H9 (cell line): Measurements from ENCODE around the gene TTC7B. TPM values are rescaled to one million over a fixed set of nuclear protein-coding genes. Genes with fewer than 3 reads are reported as not detected.

Source experiments
- DNase-seq: peaks from one replicate; pipeline ENCODE4 v3.0.0-alpha.2; 2017
- H2AFZ ChIP-seq: one replicate; pipeline ENCODE4 v1.6.1; 2013; ENCODE audit warnings: mild to moderate bottlenecking, low read length, control low read depth, moderate library complexity
- H2AK5ac ChIP-seq: 2 replicates; pipeline ENCODE4 v1.6.1; 2013; ENCODE audit warnings: low read length, control low read depth, mixed read lengths; ENCODE audit not compliant: insufficient read length
- H2BK120ac ChIP-seq: one replicate; pipeline ENCODE4 v1.6.1; 2013; ENCODE audit warnings: low read depth, mild to moderate bottlenecking, low read length, control low read depth, inconsistent platforms; ENCODE audit not compliant: poor library complexity, severe bottlenecking
- H2BK12ac ChIP-seq: 2 replicates; pipeline ENCODE4 v1.6.1; 2013; ENCODE audit warnings: low read length, control low read depth, mixed read lengths, low read depth; ENCODE audit not compliant: insufficient read length
- H2BK15ac ChIP-seq: 2 replicates; pipeline ENCODE4 v1.6.1; 2013; ENCODE audit warnings: low read depth, low read length, control low read depth
- H2BK20ac ChIP-seq: one replicate; pipeline ENCODE4 v1.6.1; 2013; ENCODE audit warnings: low read depth, mild to moderate bottlenecking, low read length, control low read depth, inconsistent platforms; ENCODE audit not compliant: poor library complexity, severe bottlenecking
- H2BK5ac ChIP-seq: 2 replicates; pipeline ENCODE4 v1.6.1; 2013; ENCODE audit warnings: low read length, control low read depth, mixed read lengths; ENCODE audit not compliant: insufficient read length
- H3K14ac ChIP-seq: 2 replicates; pipeline ENCODE4 v1.6.1; 2013; ENCODE audit warnings: low read length, control low read depth; ENCODE audit not compliant: insufficient read depth
- H3K18ac ChIP-seq: 2 replicates; pipeline ENCODE4 v1.6.1; 2013; ENCODE audit warnings: low read depth, mild to moderate bottlenecking, mixed read lengths, low read length, control low read depth; ENCODE audit not compliant: insufficient read length
- H3K23ac ChIP-seq: 2 replicates; pipeline ENCODE4 v1.6.1; 2013; ENCODE audit warnings: low read length, control low read depth, mixed read lengths, low read depth; ENCODE audit not compliant: insufficient read length
- H3K23me2 ChIP-seq: 2 replicates; pipeline ENCODE4 v1.6.1; 2013; ENCODE audit warnings: low read depth, mild to moderate bottlenecking, mixed read lengths, low read length, control low read depth; ENCODE audit not compliant: insufficient read length, poor library complexity, severe bottlenecking
- H3K27ac ChIP-seq: 2 replicates; pipeline ENCODE4 v1.5.1; 2013; ENCODE audit warnings: low read length, control low read depth, mixed read lengths, low read depth; ENCODE audit not compliant: insufficient read length
- H3K27me3 ChIP-seq: 2 replicates; pipeline ENCODE4 v1.6.1; 2013; ENCODE audit warnings: low read length, control low read depth, inconsistent platforms; ENCODE audit not compliant: insufficient read depth
- H3K4ac ChIP-seq: 2 replicates; pipeline ENCODE4 v1.6.1; 2013; ENCODE audit warnings: low read depth, mild to moderate bottlenecking, control low read depth, inconsistent platforms, low read length, moderate library complexity
- H3K4me1 ChIP-seq: 2 replicates; pipeline ENCODE4 v1.6.1; 2013; ENCODE audit warnings: low read length, control low read depth, inconsistent platforms; ENCODE audit not compliant: insufficient read depth
- H3K4me2 ChIP-seq: 2 replicates; pipeline ENCODE4 v1.6.1; 2013; ENCODE audit warnings: low read length, control low read depth, mixed read lengths; ENCODE audit not compliant: insufficient read length, insufficient read depth
- H3K56ac ChIP-seq: 2 replicates; pipeline ENCODE4 v1.6.1; 2013; ENCODE audit warnings: low read depth, mild to moderate bottlenecking, mixed read lengths, low read length, control low read depth; ENCODE audit not compliant: insufficient read length
- H3K79me1 ChIP-seq: 2 replicates; pipeline ENCODE4 v1.6.1; 2013; ENCODE audit warnings: low read depth, mild to moderate bottlenecking, moderate library complexity, low read length, control low read depth, inconsistent platforms; ENCODE audit not compliant: insufficient read depth, poor library complexity, severe bottlenecking
- H3K79me2 ChIP-seq: 2 replicates; pipeline ENCODE4 v1.6.1; 2013; ENCODE audit warnings: low read length, control low read depth, inconsistent platforms; ENCODE audit not compliant: insufficient read depth
- H3K9ac ChIP-seq: 2 replicates; pipeline ENCODE4 v1.6.1; 2013; ENCODE audit warnings: low read length, control low read depth, mixed read lengths; ENCODE audit not compliant: insufficient read length; ENCODE audit errors: extremely low read depth
- H3K9me3 ChIP-seq: one replicate; pipeline ENCODE4 v1.6.1; 2013; ENCODE audit warnings: low read depth, low read length, inconsistent platforms; ENCODE audit not compliant: control insufficient read depth
- H3T11ph ChIP-seq: one replicate; pipeline ENCODE4 v1.6.1; 2013; ENCODE audit warnings: mild to moderate bottlenecking, low read length, control low read depth, inconsistent platforms
- H4K20me1 ChIP-seq: one replicate; pipeline ENCODE4 v1.6.1; 2013; ENCODE audit not compliant: control insufficient read depth, insufficient read length, insufficient read depth
- H4K5ac ChIP-seq: 2 replicates; pipeline ENCODE4 v1.6.1; 2013; ENCODE audit warnings: low read depth, mild to moderate bottlenecking, mixed read lengths, low read length, control low read depth; ENCODE audit not compliant: insufficient read length
- H4K8ac ChIP-seq: replicated peaks from 2 replicates; pipeline ENCODE4 v1.6.1; 2013; ENCODE audit warnings: low read length, control low read depth, mixed read lengths, low read depth; ENCODE audit not compliant: insufficient read length
- H4K91ac ChIP-seq: 2 replicates; pipeline ENCODE4 v1.6.1; 2013; ENCODE audit warnings: low read depth, mild to moderate bottlenecking, moderate library complexity, mixed read lengths, low read length, control low read depth; ENCODE audit not compliant: insufficient read length
- H3K27ac Mint-ChIP-seq, 3 experiments: 2 replicates in 2 of 3; 3 replicates in 1 of 3; pipeline ENCODE4 v1.8.0; 2020 to 2021; ENCODE audit warnings: mixed read lengths in 3 of 3, mild to moderate bottlenecking in 1 of 3, moderate library complexity in 1 of 3
- H3K27me3 Mint-ChIP-seq: 2 replicates; pipeline ENCODE4 v1.8.0; 2021; ENCODE audit warnings: low read depth, mild to moderate bottlenecking, moderate library complexity, mixed read lengths
- H3K36me3 Mint-ChIP-seq, 3 experiments: 2 replicates in 2 of 3; 3 replicates in 1 of 3; pipeline ENCODE4 v1.8.0; 2020 to 2021; ENCODE audit warnings: low read depth in 3 of 3, mixed read lengths in 3 of 3; ENCODE audit not compliant: insufficient read depth in 1 of 3
- H3K4me1 Mint-ChIP-seq, 2 experiments: 2 replicates each; pipeline ENCODE4 v1.8.0; 2020; ENCODE audit warnings: mixed read lengths in 2 of 2
- H3K4me3 Mint-ChIP-seq, 2 experiments: 2 replicates in 1 of 2; 3 replicates in 1 of 2; pipeline ENCODE4 v1.8.0; 2020 to 2021; ENCODE audit warnings: mild to moderate bottlenecking in 2 of 2, mixed read lengths in 2 of 2, moderate library complexity in 1 of 2
- H3K9me3 Mint-ChIP-seq, 2 experiments: 2 replicates in 1 of 2; 3 replicates in 1 of 2; pipeline ENCODE4 v1.8.0; 2020; ENCODE audit warnings: mild to moderate bottlenecking in 2 of 2, mixed read lengths in 2 of 2, moderate library complexity in 1 of 2
- CTCF ChIP-seq: fragments of 200-600 bp; sonication (generic); conservative IDR thresholded peaks from 3 replicates; pipeline ENCODE4 v1.8.0; 2021; ENCODE audit warnings: antibody characterized with exemption, mild to moderate bottlenecking
- WGBS: extraction: QIAGEN DNeasy Blood & Tissue Kit; methylation state at CpG from one replicate; pipeline ENCODE4 v1.1.7; 2013; ENCODE audit warnings: missing lambda C conversion rate, low lambda C conversion rate, mixed read lengths; ENCODE audit not compliant: insufficient read length; ENCODE audit errors: extremely low coverage; 5-methylcytosine and 5-hydroxymethylcytosine counted together
- total RNA-seq: library from RNA; stranded (reverse); gene quantifications from 2 replicates; pipeline ENCODE4 v1.2.1, GENCODE V29; 2021

The TTC7B gene
- total RNA-seq, 1 experiment from 2014 or later, result 33.7 TPM

GRCh38 chr14:90519262-90519920, 296.8 kb downstream of the TTC7B start:
- peak overlapping the region in 1 of 3 experiments; percentile 74; a peak in 1 of 7 replicates for H3K27ac Mint-ChIP-seq

More at GRCh38 chr14:90519262-90519920, 296.8 kb downstream of the TTC7B start:
- Histone ChIP-seq H3K14ac (no peak overlapping the region), H2AK5ac (no peak overlapping the region), H4K8ac (no peak overlapping the region), H3K27me3 (no peaks in the 10 kb centered on the region), H3K4me1 (no peaks in the 10 kb centered on the region), H3K27ac (no peak overlapping the region), H3K23ac (no peak overlapping the region), H2BK120ac (no peak overlapping the region), H2BK12ac (no peak overlapping the region), H3K9me3 (no peaks in the 10 kb centered on the region), H3K79me1 (no peaks in the 10 kb centered on the region), H4K5ac (no peak overlapping the region), H4K20me1 (no peaks in the 10 kb centered on the region), H3K18ac (no peak overlapping the region), H2BK5ac (no peak overlapping the region), H2BK20ac (no peak overlapping the region), H3K23me2 (no peaks in the 10 kb centered on the region), H3K4ac (no peak overlapping the region), H3K4me2 (no peak overlapping the region), H3K56ac (no peak overlapping the region), H3K9ac (no peak overlapping the region), H2AFZ (no peak overlapping the region), H2BK15ac (no peak overlapping the region), H3T11ph (no peak overlapping the region), H4K91ac (no peak overlapping the region), H3K79me2 (no peaks in the 10 kb centered on the region)
- Mint-ChIP-seq H3K4me1 (peaks cover 16 to 28% of the 10 kb centered on the region in 2 experiments), H3K36me3 (no peaks in the 10 kb centered on the region), H3K9me3 (no peaks in the 10 kb centered on the region), H3K4me3 (no peak overlapping the region; a peak in 1 of 5 replicates), H3K27me3 (no peaks in the 10 kb centered on the region; the same call in 1 of the 2 replicates)
- no CpG with 5 or more reads among the region's 10 CpGs for WGBS
- peak; percentile 20 for DNase-seq
- no peak for TF ChIP-seq CTCF
